Inferior parietal cortex (tissue), 1 donor: ENCODE results near the gene HDGFL3.
"Not testable (repeated sequence)": the region's sequence is repeated elsewhere in the genome, so short reads cannot be mapped to it uniquely, and the experiment has no call there.

Experiments used
- DNase-seq: peaks from one replicate; pipeline ENCODE4 v3.0.0-alpha.2; 2016; ENCODE audit errors: extremely low spot score

The HDGFL3 gene

DNA sequence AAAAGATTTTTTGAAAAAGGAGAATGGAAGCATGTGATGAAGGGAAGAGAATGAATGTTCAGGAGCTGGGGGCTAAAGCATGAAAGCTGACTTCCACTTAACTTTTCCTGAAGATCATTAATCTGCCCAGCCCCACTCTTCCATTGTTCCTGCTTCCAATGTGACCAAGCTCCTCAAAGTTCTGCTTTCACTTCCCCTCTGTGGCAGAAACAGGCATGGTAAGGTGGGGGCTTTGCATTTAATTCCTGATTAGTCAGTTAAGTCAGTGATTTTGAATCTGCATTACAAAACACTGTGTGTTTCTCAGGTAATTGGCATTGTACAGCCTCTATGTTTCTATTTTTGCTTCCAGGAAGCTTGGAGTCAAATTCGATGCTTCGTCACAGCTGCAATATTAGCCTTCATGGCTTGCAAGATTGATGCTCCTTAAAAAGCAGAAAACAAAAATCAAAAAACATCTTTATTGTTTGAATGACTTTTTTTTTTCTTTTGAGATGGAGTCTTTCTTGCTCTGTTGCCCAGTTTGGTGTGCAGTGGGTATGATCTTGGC, 107.5 kb downstream of the HDGFL3 start:
- DNase-seq = peak; percentile 8

- DNase-seq = no peak
Measured at GRCh38 chr15:83099290-83099689, 108.3 kb downstream of the HDGFL3 start.

- DNase-seq = no peak
Measured at GRCh38 chr15:83098079-83098478, 109.5 kb downstream of the HDGFL3 start.

DNA sequence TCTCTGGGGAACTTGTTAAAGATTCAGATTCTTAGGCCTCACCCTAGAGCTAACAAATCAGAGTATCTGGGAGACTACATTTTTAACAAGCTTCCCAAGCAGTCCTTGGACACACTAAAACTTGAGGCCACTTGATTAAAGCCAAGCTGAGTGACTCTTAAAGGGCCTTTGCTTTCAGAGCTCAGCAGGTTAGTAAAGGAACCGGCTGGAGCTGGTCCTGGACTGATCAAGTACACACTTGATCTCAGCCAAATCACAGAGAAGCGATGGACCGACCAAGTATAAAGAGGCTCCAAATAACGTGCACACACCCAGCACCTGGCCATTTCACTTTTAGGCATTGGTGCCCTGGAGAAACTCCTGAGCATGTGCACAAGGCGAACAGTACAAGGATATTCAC, 113.0 kb downstream of the HDGFL3 start:
- DNase-seq = no peak

DNA sequence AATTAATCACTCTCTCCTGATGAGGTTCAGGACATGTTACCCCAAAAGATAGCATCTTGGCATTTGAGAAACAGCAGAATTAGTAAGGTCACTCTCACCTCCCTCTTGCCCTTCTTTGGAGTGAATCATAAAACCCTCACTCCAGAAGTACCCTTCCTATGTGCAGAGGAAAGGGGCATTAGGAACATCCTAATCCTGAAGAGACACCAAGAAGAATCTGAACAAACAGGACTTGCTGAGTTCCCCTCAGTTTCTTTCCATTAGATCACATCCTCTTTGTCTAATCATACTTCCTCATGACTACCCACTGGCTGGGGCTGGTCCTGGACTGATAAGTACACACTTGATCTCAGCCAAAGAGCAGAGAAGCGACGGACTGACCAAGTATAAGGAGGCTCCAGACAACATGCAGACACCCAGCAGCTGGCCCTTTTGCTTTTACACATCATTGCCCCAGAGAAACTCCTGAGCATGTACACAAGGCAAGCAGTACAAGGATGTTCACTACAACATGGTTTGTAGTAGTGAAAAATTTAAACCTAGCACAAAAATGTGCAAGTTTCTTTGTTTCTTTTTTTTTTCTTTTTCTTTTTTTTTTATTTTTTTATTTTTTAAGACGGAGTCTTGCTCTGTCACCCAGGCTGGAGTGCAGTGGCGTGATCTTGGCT, 115.2 kb downstream of the HDGFL3 start:
- DNase-seq = peak; percentile 53

DNA sequence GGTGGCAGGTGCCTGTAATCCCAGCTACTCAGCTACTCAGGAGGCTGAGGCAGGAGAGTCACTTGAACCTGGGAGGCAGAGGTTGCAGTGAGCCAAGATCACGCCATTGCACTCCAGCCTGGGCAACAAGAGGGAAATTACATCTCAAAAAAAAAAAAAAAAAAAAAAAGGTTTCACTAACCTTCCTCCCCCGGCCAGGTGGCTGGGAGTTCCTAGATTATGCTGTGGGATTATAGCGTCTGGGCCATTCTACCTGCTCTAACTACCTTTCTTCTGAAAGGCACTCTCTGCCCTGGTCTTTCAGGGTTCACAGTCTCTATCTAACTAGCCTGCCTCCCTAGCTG, 115.7 kb downstream of the HDGFL3 start:
- not testable (repeated sequence) for DNase-seq

- no peak for DNase-seq
Measured at GRCh38 chr15:83090465-83090864, 117.2 kb downstream of the HDGFL3 start.

- DNase-seq = no peak
Measured at GRCh38 chr15:83088876-83089275, 118.7 kb downstream of the HDGFL3 start.

DNA sequence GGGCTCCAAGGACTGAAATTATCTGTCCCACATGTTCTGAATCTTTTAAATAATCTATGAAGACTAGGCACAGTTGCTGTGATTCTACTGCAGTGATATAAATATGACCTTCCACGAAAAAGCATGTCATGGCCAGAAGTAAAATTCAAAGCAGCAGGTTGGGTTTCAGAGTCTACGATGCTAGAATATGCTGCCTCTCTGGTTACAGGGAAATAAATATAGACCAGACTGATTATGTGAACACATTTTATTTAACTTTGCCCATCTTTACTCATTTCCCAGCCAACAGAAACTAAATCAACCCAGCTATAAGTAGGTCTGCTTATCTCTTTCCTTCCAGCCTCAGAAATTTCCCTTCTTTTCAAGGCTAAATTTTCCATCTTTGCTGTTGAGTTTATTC, 120.0 kb downstream of the HDGFL3 start:
- DNase-seq = no peak

DNA sequence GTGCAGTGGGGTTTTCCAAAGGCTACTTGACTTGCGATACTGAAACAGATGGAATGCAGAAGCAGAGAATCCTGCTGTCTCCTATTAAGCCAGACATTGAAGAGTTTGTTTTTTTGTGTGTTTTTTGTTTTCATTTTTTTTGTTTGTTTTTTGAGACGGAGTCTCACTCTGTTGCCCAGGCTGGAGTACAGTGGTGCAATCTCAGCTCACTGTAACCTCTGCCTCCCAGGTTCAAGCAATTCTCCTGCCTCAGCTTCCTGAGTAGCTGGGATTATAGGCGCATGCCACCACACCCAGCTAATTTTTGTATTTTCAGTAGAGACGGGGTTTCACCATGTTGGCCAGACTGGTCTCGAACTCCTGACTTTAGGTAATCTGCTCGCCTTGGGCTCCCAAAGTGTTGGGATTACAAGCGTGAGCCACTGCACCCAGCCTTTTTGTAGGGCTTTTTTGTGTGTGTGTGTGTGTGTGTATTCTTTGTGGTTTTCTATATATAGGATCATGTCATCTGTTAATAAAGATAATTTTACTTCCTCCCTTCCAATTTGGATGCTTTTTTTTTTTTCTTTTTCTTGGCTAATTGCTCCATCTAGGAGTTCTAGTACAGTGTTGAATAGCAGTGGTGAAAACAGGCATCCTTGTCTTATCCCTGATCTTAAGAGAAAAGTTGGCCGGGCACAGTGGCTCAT, 121.6 kb downstream of the HDGFL3 start:
- not testable (repeated sequence) for DNase-seq

- not testable (repeated sequence) for DNase-seq
Measured at GRCh38 chr15:83085461-83085860, 122.2 kb downstream of the HDGFL3 start.

DNA sequence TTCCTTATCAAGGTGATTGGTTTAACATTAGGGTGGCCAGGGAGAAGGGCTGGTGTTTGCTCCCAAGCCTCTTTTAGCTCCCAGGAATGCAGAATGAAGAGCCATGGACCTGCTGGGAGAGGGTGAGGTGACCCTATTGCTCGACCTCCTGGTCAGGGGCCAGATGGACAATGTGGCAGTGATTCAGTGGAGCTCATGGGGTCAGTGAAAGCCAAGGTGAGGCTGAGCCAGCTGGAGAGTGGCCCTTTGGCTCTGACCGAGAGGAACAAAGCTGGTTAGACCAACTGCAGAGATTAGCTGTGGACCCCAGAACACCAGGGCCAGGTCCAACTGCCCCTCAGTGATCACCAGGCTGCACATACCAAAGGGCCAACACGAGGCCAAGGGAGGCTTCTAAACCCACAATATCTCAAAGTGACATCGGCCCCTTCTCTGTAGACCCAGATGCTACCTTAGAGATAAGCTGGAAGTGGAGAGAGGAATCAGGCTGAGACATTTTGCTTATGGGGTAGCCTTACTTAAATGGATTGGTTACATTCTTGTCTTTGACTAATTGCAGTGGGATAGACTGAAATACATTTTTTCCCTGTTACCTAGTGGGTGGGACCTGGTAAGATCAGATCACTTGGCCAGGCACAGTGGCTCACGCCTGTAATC, 124.8 kb downstream of the HDGFL3 start:
- no peak for DNase-seq

DNA sequence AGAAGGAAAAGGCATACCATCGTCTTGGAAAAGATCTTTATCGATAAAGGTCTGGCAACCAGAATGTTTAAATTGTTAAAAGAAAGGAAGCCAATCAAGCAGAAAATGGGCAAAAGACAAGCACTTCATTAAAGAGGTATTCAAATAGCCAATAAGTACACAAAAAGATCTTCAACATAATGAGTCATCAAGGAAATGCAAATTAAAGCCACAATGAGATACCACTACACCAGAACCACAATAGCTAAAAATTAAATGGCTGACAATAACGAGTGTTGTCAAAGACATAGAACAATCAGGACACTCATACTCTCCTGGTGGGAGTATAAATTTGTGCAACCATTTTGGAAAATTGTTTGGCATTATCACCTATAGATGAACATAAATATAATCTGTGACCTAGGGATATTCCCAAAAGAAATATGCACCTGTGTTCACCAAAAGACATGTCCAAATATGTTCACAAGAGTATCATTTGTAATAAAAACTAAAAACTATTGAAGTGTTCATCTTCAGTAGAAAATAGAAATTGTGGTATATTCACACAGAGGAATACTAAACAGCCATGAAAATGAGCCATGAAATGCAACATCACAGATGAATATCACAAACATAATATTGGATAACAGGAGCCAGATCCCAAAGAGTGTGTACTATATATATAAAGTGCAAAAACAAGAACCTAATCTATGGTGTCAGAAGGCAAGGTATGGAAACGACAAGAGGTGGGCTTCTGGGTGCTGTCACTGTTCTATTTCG, 126.2 kb downstream of the HDGFL3 start:
- DNase-seq = no peak

- no peak for DNase-seq
Measured at GRCh38 chr15:83078712-83079111, 128.9 kb downstream of the HDGFL3 start.
